ENCODE results near the gene WSCD2.

DNA sequence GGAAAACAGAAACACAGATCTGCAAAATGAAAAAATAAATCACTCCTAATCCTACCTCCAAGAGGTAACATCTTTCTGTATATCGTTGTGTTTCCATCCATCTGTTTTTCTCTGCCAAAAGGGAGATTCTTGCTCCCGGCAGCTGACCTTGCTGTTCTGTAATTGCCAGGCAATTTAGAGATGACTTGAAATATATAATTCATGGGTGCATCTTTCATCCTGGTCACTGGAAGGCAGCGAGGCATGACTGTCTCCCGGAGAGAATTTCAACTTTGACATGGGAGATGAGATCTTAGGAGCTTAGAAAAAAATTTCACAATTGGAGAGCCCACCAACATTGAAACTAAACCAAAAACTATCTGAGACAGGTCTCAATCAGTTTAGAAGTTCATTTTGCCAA is 53.0 kb downstream of the WSCD2 start:
- TF ChIP-seq, protein P1, sequence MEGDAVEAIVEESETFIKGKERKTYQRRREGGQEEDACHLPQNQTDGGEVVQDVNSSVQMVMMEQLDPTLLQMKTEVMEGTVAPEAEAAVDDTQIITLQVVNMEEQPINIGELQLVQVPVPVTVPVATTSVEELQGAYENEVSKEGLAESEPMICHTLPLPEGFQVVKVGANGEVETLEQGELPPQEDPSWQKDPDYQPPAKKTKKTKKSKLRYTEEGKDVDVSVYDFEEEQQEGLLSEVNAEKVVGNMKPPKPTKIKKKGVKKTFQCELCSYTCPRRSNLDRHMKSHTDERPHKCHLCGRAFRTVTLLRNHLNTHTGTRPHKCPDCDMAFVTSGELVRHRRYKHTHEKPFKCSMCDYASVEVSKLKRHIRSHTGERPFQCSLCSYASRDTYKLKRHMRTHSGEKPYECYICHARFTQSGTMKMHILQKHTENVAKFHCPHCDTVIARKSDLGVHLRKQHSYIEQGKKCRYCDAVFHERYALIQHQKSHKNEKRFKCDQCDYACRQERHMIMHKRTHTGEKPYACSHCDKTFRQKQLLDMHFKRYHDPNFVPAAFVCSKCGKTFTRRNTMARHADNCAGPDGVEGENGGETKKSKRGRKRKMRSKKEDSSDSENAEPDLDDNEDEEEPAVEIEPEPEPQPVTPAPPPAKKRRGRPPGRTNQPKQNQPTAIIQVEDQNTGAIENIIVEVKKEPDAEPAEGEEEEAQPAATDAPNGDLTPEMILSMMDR (IDR thresholded peaks at IDR 0.05) = no peak
- no peak for TF ChIP-seq POLR2A (IDR thresholded peaks at IDR 0.05)

Measured in breast epithelium (tissue), 3 donors.